A549 (cell line): Measurements from ENCODE around the gene NEDD4L. TPM values are rescaled to one million over a fixed set of nuclear protein-coding genes. Genes with fewer than 3 reads are reported as not detected.

Experiments used
- ATAC-seq, 2 experiments: fragments of 200-7000 bp in 1 of 2; fragments of >200 bp in 1 of 2; cut with Nextera tagmentation in 1 of 2; cut with Tn5 transposase in 1 of 2; 3 replicates each; pipeline versions ENCODE4 v1.8.0 to v1.9.1; 2018 to 2020; ENCODE audit warnings: mild to moderate bottlenecking in 1 of 2, moderate library complexity in 1 of 2
- CTCF ChIA-PET: fragments of 300-600 bp; sonication (Branson Sonifier 250); formaldehyde crosslinking; extraction: SDS; loops from one replicate; lab custom pipeline; 2021; ENCODE audit warnings: antibody characterized with exemption, inconsistent platforms; lab: Yijun Ruan, JAX
- POLR2A ChIA-PET: fragments of 350-600 bp; formaldehyde crosslinking; extraction: SDS; loops from one replicate; lab custom pipeline; 2021; ENCODE audit warnings: antibody characterized with exemption, inconsistent platforms; lab: Yijun Ruan, JAX
- DNase-seq, 2 experiments: peaks; one replicate each; pipeline versions ENCODE4 v3.0.0 to v3.0.0-alpha.2; 2011 to 2016; ENCODE audit warnings: low read depth in 1 of 2, low spot score in 1 of 2
- FAIRE-seq: peaks from 2 replicates; lab custom pipeline; 2011; peaks lifted over from hg19 to GRCh38; lab: Jason Lieb, UNC
- H3K27ac ChIP-seq, 2 experiments: fragments of >200 bp; sonication (Bioruptor Twin); formaldehyde crosslinking; 3 replicates each; pipeline ENCODE4 v1.5.1; 2016 to 2017
- H3K4me1 ChIP-seq: fragments of >200 bp; sonication (Bioruptor Twin); formaldehyde crosslinking; 3 replicates; pipeline ENCODE4 v1.6.1; 2016
- H3K4me2 ChIP-seq: fragments of >200 bp; sonication (Bioruptor Twin); formaldehyde crosslinking; 3 replicates; pipeline ENCODE4 v1.6.1; 2016
- H3K4me3 ChIP-seq: fragments of >200 bp; sonication (Bioruptor Twin); formaldehyde crosslinking; 3 replicates; pipeline ENCODE4 v1.5.1; 2016
- H3K9me3 ChIP-seq: fragments of >200 bp; sonication (Bioruptor Twin); formaldehyde crosslinking; 3 replicates; pipeline ENCODE4 v1.6.1; 2016
- CHD2 ChIP-seq: fragments of 150-350 bp; IDR thresholded peaks from 2 replicates; pipeline ENCODE4 v1.6.1; 2014; ENCODE audit warnings: low read length; ENCODE audit not compliant: partially characterized antibody
- CHD4 ChIP-seq: fragments of 200-600 bp; sonication (generic); IDR thresholded peaks from 2 replicates; pipeline ENCODE4 v1.6.1; 2016; ENCODE audit warnings: antibody characterized with exemption, mild to moderate bottlenecking, borderline replicate concordance
- HOXB5 ChIP-seq: fragments of 250-450 bp; sonication (Bioruptor Pico); IDR thresholded peaks from 2 replicates; pipeline ENCODE4 v1.5.0; 2020; ENCODE audit warnings: mild to moderate bottlenecking, moderate library complexity
- MAZ ChIP-seq: fragments of 150-350 bp; IDR thresholded peaks from 2 replicates; pipeline ENCODE4 v1.6.1; 2014; ENCODE audit warnings: antibody characterized with exemption, low read depth, low read length, borderline replicate concordance
- NPAS2 ChIP-seq: fragments of 250-450 bp; sonication (Bioruptor Pico); IDR thresholded peaks from 2 replicates; pipeline ENCODE4 v1.8.0; 2022; ENCODE audit warnings: mild to moderate bottlenecking, moderate library complexity, borderline replicate concordance
- NR3C1 ChIP-seq: fragments of >200 bp; sonication (Bioruptor Twin); formaldehyde crosslinking; IDR thresholded peaks from 3 replicates; pipeline ENCODE4 v1.6.1; 2017
- RAD21 ChIP-seq, 2 experiments: fragments of >200 bp in 1 of 2; sonication (Bioruptor Twin) in 1 of 2; formaldehyde crosslinking in 1 of 2; IDR thresholded peaks in 1 of 2; conservative IDR thresholded peaks in 1 of 2; 2 replicates in 1 of 2; 3 replicates in 1 of 2; pipeline ENCODE4 v1.6.1; 2012 to 2018; ENCODE audit warnings: inconsistent platforms in 1 of 2
- RCOR1 ChIP-seq: fragments of 150-350 bp; IDR thresholded peaks from 2 replicates; pipeline ENCODE4 v1.6.1; 2014; ENCODE audit warnings: antibody characterized with exemption, low read length, low read depth
- RFX5 ChIP-seq: fragments of 450-650 bp; IDR thresholded peaks from 2 replicates; pipeline ENCODE4 v1.7.1; 2014; ENCODE audit warnings: antibody characterized with exemption, mild to moderate bottlenecking, moderate library complexity
- SMC3 ChIP-seq: fragments of >200 bp; sonication (Bioruptor Twin); formaldehyde crosslinking; IDR thresholded peaks from 3 replicates; pipeline ENCODE4 v1.6.1; 2018; ENCODE audit warnings: inconsistent platforms
- TP53 ChIP-seq: fragments of 250-450 bp; sonication (Bioruptor Pico); IDR thresholded peaks from 2 replicates; pipeline ENCODE4 v1.5.0; 2021; ENCODE audit warnings: mild to moderate bottlenecking, moderate library complexity
- USF2 ChIP-seq: fragments of 450-650 bp; IDR thresholded peaks from 2 replicates; pipeline ENCODE4 v1.6.1; 2014; ENCODE audit warnings: antibody characterized with exemption
- WGBS: methylation state at CpG from one replicate; pipeline ENCODE4 v1.1.6; 2017; ENCODE audit errors: missing lambda C conversion rate; 5-methylcytosine and 5-hydroxymethylcytosine counted together
- polyA plus RNA-seq, 4 experiments: library from polyadenylated mRNA; depleted of rRNA in 3 of 4; stranded (reverse); fragments of >200 nt; fragmentation: RNase III in 1 of 4; extraction: RNeasy Plus Mini Kit Qiagen cat#74134 plus additional on column Dnase treatment in 1 of 4; gene quantifications; 2 replicates in 3 of 4; 3 replicates in 1 of 4; pipeline ENCODE4 v1.2.3, GENCODE V29; 2011 to 2017
- TF ChIP-seq, protein P1 (sequence below): fragments of 200-600 bp; sonication (generic); IDR thresholded peaks from 2 replicates; pipeline ENCODE4 v1.6.1; 2016; ENCODE audit warnings: antibody characterized with exemption, mild to moderate bottlenecking, moderate library complexity
- TF ChIP-seq, protein P2 (sequence below): IDR thresholded peaks from 2 replicates; pipeline ENCODE4 v1.6.1; 2012

The NEDD4L gene
- polyA plus RNA-seq, 2 of the 4 experiments (the other 2 are of a cell fraction): 18.0 to 36.5 TPM

- ChIA-PET CTCF (interaction anchor here (1.0 to 1.2 kb wide), 2 partner anchors 38 to 51 kb away, joined by 3 read pairs; no protein-coding TSS in a partner anchor), POLR2A (no interaction called here)
- H3K4me1 ChIP-seq: peaks cover 39% of the 10 kb centered on the region
- no peak for TF ChIP-seq RFX5
- no peak for TF ChIP-seq RCOR1
- TF ChIP-seq NPAS2 (CRISPR knock-in tag): no peak
- TF ChIP-seq NR3C1: no peak
- TF ChIP-seq, protein P1, sequence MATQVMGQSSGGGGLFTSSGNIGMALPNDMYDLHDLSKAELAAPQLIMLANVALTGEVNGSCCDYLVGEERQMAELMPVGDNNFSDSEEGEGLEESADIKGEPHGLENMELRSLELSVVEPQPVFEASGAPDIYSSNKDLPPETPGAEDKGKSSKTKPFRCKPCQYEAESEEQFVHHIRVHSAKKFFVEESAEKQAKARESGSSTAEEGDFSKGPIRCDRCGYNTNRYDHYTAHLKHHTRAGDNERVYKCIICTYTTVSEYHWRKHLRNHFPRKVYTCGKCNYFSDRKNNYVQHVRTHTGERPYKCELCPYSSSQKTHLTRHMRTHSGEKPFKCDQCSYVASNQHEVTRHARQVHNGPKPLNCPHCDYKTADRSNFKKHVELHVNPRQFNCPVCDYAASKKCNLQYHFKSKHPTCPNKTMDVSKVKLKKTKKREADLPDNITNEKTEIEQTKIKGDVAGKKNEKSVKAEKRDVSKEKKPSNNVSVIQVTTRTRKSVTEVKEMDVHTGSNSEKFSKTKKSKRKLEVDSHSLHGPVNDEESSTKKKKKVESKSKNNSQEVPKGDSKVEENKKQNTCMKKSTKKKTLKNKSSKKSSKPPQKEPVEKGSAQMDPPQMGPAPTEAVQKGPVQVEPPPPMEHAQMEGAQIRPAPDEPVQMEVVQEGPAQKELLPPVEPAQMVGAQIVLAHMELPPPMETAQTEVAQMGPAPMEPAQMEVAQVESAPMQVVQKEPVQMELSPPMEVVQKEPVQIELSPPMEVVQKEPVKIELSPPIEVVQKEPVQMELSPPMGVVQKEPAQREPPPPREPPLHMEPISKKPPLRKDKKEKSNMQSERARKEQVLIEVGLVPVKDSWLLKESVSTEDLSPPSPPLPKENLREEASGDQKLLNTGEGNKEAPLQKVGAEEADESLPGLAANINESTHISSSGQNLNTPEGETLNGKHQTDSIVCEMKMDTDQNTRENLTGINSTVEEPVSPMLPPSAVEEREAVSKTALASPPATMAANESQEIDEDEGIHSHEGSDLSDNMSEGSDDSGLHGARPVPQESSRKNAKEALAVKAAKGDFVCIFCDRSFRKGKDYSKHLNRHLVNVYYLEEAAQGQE: no peak
- no peak for TF ChIP-seq MAZ
- TF ChIP-seq USF2: no peak
- no peak overlapping the region for H3K27ac ChIP-seq
- DNase-seq: no peak
- FAIRE-seq: no peak
- no peak for ATAC-seq
- no peak overlapping the region for H3K4me3 ChIP-seq
- H3K9me3 ChIP-seq: no peaks in the 10 kb centered on the region
- no peak overlapping the region for H3K4me2 ChIP-seq
- WGBS: 94% methylated on average over 12 of the region's 12 CpGs
Measured at GRCh38 chr18:58174285-58174684, 130.3 kb downstream of the NEDD4L start.

DNA sequence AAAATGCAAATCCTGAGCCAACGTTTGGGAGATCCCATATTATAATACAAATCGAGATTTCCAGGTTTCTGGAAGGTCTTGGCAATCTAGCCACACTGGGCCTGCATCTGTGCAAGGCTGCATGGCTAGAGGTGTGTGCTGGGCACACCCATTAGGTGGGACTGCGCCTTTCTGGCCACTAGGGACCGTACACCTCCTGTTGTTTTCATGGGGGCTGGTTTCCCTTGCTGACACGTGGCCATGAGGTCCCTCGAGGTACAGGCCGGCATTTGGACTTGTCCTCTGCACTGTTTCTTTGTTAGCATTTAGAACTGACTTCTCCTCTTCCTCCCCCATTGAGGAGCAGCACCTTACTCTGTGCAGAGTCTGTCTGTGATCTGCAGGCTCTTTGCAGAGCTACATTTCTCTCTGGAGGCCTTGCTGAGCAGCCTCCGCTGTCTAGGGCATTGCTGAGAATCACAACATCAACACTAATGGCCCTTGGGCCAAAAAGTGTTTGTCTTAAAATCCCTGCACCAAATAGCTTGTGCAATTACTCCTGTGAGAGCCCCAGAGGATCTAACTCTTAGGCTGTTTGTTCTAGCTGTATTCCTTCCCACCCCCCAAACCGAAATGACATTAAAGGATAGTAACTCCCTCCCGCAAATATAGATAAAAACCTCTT lies 131.2 kb downstream of the NEDD4L start:
- Histone ChIP-seq H3K27ac (0 out of 6 replicates have a peak overlapping the region, but pooled peaks of 1 of the 2 experiments have one; percentile 8), H3K9me3 (no peaks in the 10 kb centered on the region), H3K4me1 (peaks cover 48% of the 10 kb centered on the region), H3K4me2 (peak overlapping the region; percentile 38; the same call in 2 of the 3 replicates), H3K4me3 (no peak overlapping the region)
- no peak for DNase-seq
- CTCF ChIA-PET: interaction anchor here (1.0 kb wide), 1 partner anchor 39 kb away, joined by 3 read pairs; no protein-coding TSS in a partner anchor
- 66% methylated on average over 10 of the region's 10 CpGs for WGBS
- FAIRE-seq: no peak
- ATAC-seq: peak in 1 of 2 experiments; percentile 32; a peak in 4 of 6 replicates
- TF ChIP-seq CHD4 (no peak), SMC3 (no peak), HOXB5 (CRISPR knock-in tag) (no peak), CHD2 (no peak)
- TF ChIP-seq, protein P2, sequence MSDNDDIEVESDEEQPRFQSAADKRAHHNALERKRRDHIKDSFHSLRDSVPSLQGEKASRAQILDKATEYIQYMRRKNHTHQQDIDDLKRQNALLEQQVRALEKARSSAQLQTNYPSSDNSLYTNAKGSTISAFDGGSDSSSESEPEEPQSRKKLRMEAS: peak; percentile 33; the same call in 1 of the 2 replicates
- TF ChIP-seq, all 56 proteins: peak for 1
- POLR2A ChIA-PET: no interaction called here

DNA sequence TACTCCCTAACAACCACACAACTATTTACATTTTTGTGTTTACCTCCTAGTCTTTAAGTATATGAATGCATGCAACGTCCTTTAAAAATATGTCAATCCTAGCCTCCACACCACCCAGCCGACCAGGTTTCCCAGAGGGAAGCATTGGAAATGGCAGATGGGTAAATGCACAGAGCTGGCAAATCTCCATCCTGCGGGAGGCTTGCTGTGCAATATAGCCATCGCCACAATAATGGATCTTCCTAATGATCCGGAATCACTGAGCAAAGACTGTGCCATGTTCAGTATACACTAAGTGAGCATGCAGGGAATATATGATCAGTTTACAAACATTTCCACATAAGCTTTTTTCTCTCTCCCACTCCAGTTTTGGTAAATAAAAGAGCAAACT lies 131.8 kb downstream of the NEDD4L start:
- ATAC-seq: no peak
- H3K4me2 ChIP-seq: peak overlapping the region; percentile 38; the same call in 2 of the 3 replicates
- peaks cover 53% of the 10 kb centered on the region for H3K4me1 ChIP-seq
- ChIA-PET POLR2A (no interaction called here), CTCF (no interaction called here)
- no peak for DNase-seq
- H3K27ac ChIP-seq: peak overlapping the region; percentile 48 to 83; a peak in 4 of 6 replicates
- TF ChIP-seq SMC3: no peak
- no peak for TF ChIP-seq RAD21 (conservative IDR thresholded peaks at IDR 0.05 in 1 of 2, IDR thresholded peaks at IDR 0.05 in 1 of 2)
- TF ChIP-seq TP53 (CRISPR knock-in tag): no peak
- TF ChIP-seq, all 56 proteins: peak for 0
- H3K4me3 ChIP-seq: no peak overlapping the region
- no peaks in the 10 kb centered on the region for H3K9me3 ChIP-seq
- FAIRE-seq: no peak
- 64% methylated on average over 5 of the region's 5 CpGs for WGBS
